Transverse colon (tissue), 4 donors: ENCODE data around the gene TMEM132D. TPM values are rescaled to one million over a fixed set of nuclear protein-coding genes. Genes with fewer than 3 reads are reported as not detected.

Experiments
- DNase-seq: peaks from one replicate; pipeline ENCODE4 v3.0.0-alpha.2; 2019
- H3K27ac ChIP-seq, 4 donors: fragments of 200-600 bp; sonication (generic); 2 replicates each; pipeline ENCODE4 v1.5.1; 2016 to 2018; ENCODE audit warnings: inconsistent platforms in 4 of 4
- H3K27me3 ChIP-seq: fragments of 200-600 bp; sonication (generic); 2 replicates; pipeline ENCODE4 v1.5.1; 2017; ENCODE audit warnings: inconsistent platforms
- H3K36me3 ChIP-seq, 4 donors: fragments of 200-600 bp; sonication (generic); 2 replicates each; pipeline ENCODE4 v1.5.1; 2017 to 2019; ENCODE audit warnings: inconsistent platforms in 4 of 4
- H3K4me1 ChIP-seq, 4 donors: fragments of 200-600 bp; sonication (generic); 2 replicates each; pipeline ENCODE4 v1.5.1; 2017 to 2020; ENCODE audit warnings: inconsistent platforms in 4 of 4
- H3K4me3 ChIP-seq, 4 donors: fragments of 200-600 bp; sonication (generic); 1 replicate in 1 of 4; 2 replicates in 3 of 4; pipeline versions ENCODE4 v1.5.1 to v1.6.1; 2017 to 2019; ENCODE audit warnings: inconsistent platforms in 4 of 4
- H3K9me3 ChIP-seq, 2 donors: fragments of 200-600 bp; sonication (generic); 2 replicates each; pipeline ENCODE4 v1.5.1; 2017 to 2019; ENCODE audit warnings: inconsistent platforms in 2 of 2
- EP300 ChIP-seq: sonication (generic); formaldehyde crosslinking; IDR thresholded peaks from one replicate; pipeline ENCODE4 v1.6.1; 2017; ENCODE audit warnings: antibody characterized with exemption, low read depth
- POLR2A ChIP-seq: fragments of 450-650 bp; IDR thresholded peaks from one replicate; pipeline ENCODE4 v1.6.1; 2016; ENCODE audit warnings: antibody characterized with exemption, mild to moderate bottlenecking, moderate library complexity
- POLR2AphosphoS5 ChIP-seq, 3 donors: sonication (generic); formaldehyde crosslinking; IDR thresholded peaks; one replicate each; pipeline ENCODE4 v1.6.1; 2016; ENCODE audit warnings: antibody characterized with exemption in 3 of 3
- WGBS, 2 donors: methylation state at CpG; one replicate each; pipeline ENCODE4 v1.1.5; 2018; ENCODE audit warnings: low coverage in 1 of 2; 5-methylcytosine and 5-hydroxymethylcytosine counted together
- in situ Hi-C, 4 donors: fragments of 200-750 bp; cut with MboI; loops; one replicate each; pipeline versions ENCODE4 v1.15.0 to v1.15.1; 2017; ENCODE audit warnings: low sequenced_read_pairs in 3 of 4, low pct_ligation_motif_present in 1 of 4, low pct_unique_long_range_greater_than_20kb in 1 of 4
- intact Hi-C: fragments of 100-400 bp; cut with DNase I; formaldehyde crosslinking; loops from one replicate; pipeline ENCODE4 v1.15.1; 2023; ENCODE audit warnings: low total_unique reads
- total RNA-seq, 4 donors: library from RNA; depleted of rRNA; stranded (reverse); fragments of >200 nt; gene quantifications; one replicate each; pipeline ENCODE4 v1.1.0, GENCODE V29; 2016
- TF ChIP-seq, protein P1 (sequence below), 5 experiments: fragments of 200-600 bp in 3 of 5; fragments of 450-650 bp in 2 of 5; sonication (generic) in 3 of 5; IDR thresholded peaks; 1 replicate in 2 of 5; 2 replicates in 3 of 5; pipeline ENCODE4 v1.5.1; 2016 to 2017; ENCODE audit warnings: antibody characterized with exemption in 5 of 5, inconsistent platforms in 3 of 5, mild to moderate bottlenecking in 2 of 5, moderate library complexity in 1 of 5

TMEM132D gene
- total RNA-seq, 4 donors from 2014 or later = 0.48 to 0.55 TPM; not detected in 2

DNA sequence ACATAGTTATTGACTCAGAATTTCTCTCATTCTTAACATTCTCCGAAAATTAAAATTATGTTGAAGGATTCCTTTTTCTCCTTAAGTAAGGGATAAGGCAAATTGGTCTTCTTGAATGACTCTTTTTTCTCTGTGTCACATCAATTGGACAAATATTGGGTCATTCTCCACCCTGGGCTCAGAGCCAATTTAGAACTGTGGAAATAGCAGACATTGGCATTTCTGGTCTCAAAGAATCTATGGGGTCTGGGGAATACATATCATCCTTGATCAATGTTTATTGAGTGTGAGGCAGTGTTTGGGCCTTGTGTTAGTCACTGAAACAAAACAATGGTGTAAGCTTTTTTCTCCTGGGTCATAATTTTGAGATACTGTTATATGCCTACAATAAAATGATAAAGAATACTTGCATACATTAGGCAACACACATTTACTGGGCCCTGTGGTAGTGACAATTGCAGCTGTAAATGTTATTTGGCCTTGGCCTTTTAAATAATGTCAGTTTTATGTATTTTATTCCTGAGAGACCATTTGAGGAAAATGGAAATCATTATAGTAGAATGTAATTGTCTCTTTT, 414.6 kb downstream of the TMEM132D start:
- Histone ChIP-seq H3K4me1 (no peaks in the 10 kb centered on the region), H3K36me3 (no peaks in the 10 kb centered on the region), H3K27me3 (no peaks in the 10 kb centered on the region), H3K4me3 (no peak overlapping the region), H3K27ac (no peak overlapping the region), H3K9me3 (no peaks in the 10 kb centered on the region)
- DNase-seq = no peak
- in situ Hi-C loops = no loop called here
- WGBS, 2 donors = 59 to 71% methylated on average over 1 of the region's 1 CpG
- intact Hi-C loops = no loop called here
- no peak for TF ChIP-seq EP300
- TF ChIP-seq, protein P1, sequence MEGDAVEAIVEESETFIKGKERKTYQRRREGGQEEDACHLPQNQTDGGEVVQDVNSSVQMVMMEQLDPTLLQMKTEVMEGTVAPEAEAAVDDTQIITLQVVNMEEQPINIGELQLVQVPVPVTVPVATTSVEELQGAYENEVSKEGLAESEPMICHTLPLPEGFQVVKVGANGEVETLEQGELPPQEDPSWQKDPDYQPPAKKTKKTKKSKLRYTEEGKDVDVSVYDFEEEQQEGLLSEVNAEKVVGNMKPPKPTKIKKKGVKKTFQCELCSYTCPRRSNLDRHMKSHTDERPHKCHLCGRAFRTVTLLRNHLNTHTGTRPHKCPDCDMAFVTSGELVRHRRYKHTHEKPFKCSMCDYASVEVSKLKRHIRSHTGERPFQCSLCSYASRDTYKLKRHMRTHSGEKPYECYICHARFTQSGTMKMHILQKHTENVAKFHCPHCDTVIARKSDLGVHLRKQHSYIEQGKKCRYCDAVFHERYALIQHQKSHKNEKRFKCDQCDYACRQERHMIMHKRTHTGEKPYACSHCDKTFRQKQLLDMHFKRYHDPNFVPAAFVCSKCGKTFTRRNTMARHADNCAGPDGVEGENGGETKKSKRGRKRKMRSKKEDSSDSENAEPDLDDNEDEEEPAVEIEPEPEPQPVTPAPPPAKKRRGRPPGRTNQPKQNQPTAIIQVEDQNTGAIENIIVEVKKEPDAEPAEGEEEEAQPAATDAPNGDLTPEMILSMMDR (IDR thresholded peaks at IDR 0.05) = no peak
- no peak for TF ChIP-seq POLR2AphosphoS5 (IDR thresholded peaks at IDR 0.05)
- no peak for TF ChIP-seq POLR2A

DNA sequence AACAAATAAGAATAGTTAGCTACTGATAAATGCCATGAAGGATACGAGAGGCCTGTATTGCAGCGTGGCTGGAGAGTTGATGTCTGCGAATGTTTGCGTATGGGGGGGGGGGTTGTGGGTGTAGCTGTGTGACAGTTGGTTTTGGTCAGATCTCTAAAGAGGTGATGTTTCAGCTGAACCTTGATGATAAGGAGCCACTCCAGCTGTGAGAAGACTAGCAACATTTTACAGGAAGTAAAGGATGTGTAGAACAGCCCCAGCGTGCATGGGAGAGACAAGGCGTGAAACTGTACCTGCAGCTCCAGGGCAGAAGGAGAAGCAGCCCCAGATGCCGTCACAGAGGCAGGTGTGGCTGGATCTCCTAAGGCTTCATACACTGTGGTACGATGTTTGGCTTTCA, 416.9 kb downstream of the TMEM132D start:
- Histone ChIP-seq H3K27ac (no peak overlapping the region), H3K36me3 (no peaks in the 10 kb centered on the region), H3K27me3 (no peaks in the 10 kb centered on the region), H3K4me3 (no peak overlapping the region), H3K9me3 (no peaks in the 10 kb centered on the region), H3K4me1 (no peaks in the 10 kb centered on the region)
- 81 to 89% methylated on average over 3 to 8 of the region's 8 CpGs for WGBS, 2 donors
- DNase-seq = no peak
- TF ChIP-seq, protein P1 (IDR thresholded peaks at IDR 0.05) = no peak
- TF ChIP-seq POLR2A (no peak), POLR2AphosphoS5 (IDR thresholded peaks at IDR 0.05) (no peak), EP300 (no peak)
- in situ Hi-C loops (no loop called here), intact Hi-C loops (no loop called here)

DNA sequence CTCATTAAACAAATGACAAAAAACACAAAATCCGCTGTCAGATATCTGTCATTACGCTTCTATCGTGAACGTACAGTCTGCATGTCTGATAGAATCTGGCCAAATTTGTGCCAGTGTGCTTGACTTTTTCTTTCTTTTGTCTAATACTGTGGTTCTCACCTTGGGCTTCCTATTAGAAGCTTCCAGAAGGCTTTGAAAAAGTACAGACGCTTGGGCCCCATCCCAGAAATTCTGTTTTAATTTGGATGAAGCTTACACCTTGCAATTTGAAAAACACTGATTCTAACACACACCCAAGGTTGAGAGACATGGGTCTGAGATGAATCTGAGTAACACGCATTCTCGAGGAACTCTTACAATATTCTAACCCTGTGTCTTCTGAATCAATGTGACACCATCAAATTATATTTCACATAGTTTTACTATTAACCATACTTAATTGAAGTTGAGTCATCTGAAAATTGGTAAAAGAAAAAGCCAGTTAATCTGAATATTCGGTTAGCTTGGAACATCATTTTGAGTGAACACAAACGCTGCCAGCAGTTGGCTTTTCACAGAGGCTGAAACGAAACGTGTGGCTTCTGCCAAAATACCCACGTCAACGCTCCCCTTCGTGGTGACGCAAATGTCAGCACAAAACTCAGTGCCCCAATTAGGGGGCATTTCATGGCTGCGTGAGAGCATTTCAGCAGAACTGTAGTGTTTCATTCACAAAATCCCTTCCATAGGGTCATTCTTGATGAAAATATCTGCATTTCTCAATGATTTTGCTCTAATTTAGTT, 420.5 kb downstream of the TMEM132D start:
- WGBS, 2 donors = 86% methylated on average over 14 to 16 of the region's 16 CpGs

DNA sequence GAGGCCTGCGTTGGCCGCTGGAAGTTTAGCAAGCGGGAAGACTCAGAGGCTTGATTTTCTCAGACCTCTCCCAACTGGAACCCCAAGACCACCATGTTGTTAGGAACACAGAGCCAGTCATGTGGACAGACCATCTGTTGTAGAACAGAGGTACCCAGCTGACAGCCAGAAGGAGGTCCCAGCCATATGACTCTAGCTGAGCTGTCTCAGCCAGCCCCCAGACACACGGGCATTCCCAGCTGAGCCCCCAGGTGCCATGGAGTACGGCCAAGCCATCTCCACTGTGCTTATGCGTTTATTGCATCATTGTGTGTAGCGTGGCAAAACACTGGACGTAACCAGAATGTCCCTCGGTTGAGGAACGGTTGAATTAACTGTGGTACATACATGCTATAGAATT, 421.9 kb downstream of the TMEM132D start:
- in situ Hi-C loops = no loop called here
- DNase-seq = no peak
- Histone ChIP-seq H3K4me3 (no peak overlapping the region), H3K4me1 (no peaks in the 10 kb centered on the region), H3K27ac (no peak overlapping the region), H3K9me3 (no peaks in the 10 kb centered on the region), H3K27me3 (no peaks in the 10 kb centered on the region), H3K36me3 (no peaks in the 10 kb centered on the region)
- TF ChIP-seq, protein P1 (IDR thresholded peaks at IDR 0.05) = no peak
- no peak for TF ChIP-seq POLR2AphosphoS5 (IDR thresholded peaks at IDR 0.05)
- TF ChIP-seq EP300 = no peak
- TF ChIP-seq POLR2A = no peak
- intact Hi-C loops = no loop called here
- 87 to 94% methylated on average over 6 to 10 of the region's 10 CpGs for WGBS, 2 donors

More for the DNA sequence above, 420.5 kb downstream of the TMEM132D start:
- intact Hi-C loops = no loop called here
- TF ChIP-seq EP300 (no peak), POLR2A (no peak), POLR2AphosphoS5 (IDR thresholded peaks at IDR 0.05) (no peak)
- TF ChIP-seq, protein P1 (IDR thresholded peaks at IDR 0.05) = no peak
- Histone ChIP-seq H3K9me3 (no peaks in the 10 kb centered on the region), H3K27me3 (no peaks in the 10 kb centered on the region), H3K4me1 (no peaks in the 10 kb centered on the region), H3K36me3 (no peaks in the 10 kb centered on the region), H3K27ac (no peak overlapping the region), H3K4me3 (no peak overlapping the region)
- DNase-seq = no peak
- in situ Hi-C loops = no loop called here
